Breast epithelium (tissue), 3 donors: ENCODE measurements around the gene LYPD4.

Experiments used
- POLR2A ChIP-seq: fragments of 450-650 bp; IDR thresholded peaks from one replicate; pipeline ENCODE4 v1.6.1; 2016; ENCODE audit warnings: antibody characterized with exemption, mild to moderate bottlenecking, moderate library complexity
- POLR2AphosphoS5 ChIP-seq, 3 donors: sonication (generic); formaldehyde crosslinking; IDR thresholded peaks; one replicate each; pipeline ENCODE4 v1.6.1; 2017; ENCODE audit warnings: antibody characterized with exemption in 3 of 3
- TF ChIP-seq, protein P1 (sequence below), 3 donors: fragments of 450-650 bp; IDR thresholded peaks; one replicate each; pipeline ENCODE4 v1.5.1; 2016 to 2017; ENCODE audit warnings: antibody characterized with exemption in 3 of 3, mild to moderate bottlenecking in 3 of 3, moderate library complexity in 3 of 3

- TF ChIP-seq POLR2A (no peak), POLR2AphosphoS5 (IDR thresholded peaks at IDR 0.05) (no peak)
- TF ChIP-seq, protein P1, sequence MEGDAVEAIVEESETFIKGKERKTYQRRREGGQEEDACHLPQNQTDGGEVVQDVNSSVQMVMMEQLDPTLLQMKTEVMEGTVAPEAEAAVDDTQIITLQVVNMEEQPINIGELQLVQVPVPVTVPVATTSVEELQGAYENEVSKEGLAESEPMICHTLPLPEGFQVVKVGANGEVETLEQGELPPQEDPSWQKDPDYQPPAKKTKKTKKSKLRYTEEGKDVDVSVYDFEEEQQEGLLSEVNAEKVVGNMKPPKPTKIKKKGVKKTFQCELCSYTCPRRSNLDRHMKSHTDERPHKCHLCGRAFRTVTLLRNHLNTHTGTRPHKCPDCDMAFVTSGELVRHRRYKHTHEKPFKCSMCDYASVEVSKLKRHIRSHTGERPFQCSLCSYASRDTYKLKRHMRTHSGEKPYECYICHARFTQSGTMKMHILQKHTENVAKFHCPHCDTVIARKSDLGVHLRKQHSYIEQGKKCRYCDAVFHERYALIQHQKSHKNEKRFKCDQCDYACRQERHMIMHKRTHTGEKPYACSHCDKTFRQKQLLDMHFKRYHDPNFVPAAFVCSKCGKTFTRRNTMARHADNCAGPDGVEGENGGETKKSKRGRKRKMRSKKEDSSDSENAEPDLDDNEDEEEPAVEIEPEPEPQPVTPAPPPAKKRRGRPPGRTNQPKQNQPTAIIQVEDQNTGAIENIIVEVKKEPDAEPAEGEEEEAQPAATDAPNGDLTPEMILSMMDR (IDR thresholded peaks at IDR 0.05), result no peak
Measured at GRCh38 chr19:41861116-41861768, 16.8 kb upstream of the LYPD4 start.
